PC-9 (cell line): ENCODE measurements around the gene FTO. TPM values are rescaled to one million over a fixed set of nuclear protein-coding genes. Genes with fewer than 3 reads are reported as not detected.

Source experiments
- BruUV-seq: library from RNA; stranded (reverse); fragments of 400-500 nt; replicated peaks from 2 replicates; lab custom pipeline; 2021; lab: Mats Ljungman, UMichigan
- CTCF ChIA-PET: fragments of 300-600 bp; sonication (Branson Sonifier 250); formaldehyde crosslinking; loops from one replicate; lab custom pipeline; 2022; ENCODE audit warnings: antibody characterized with exemption; lab: Charles Lee
- POLR2A ChIA-PET: fragments of 300-600 bp; sonication (Branson Sonifier 250); formaldehyde crosslinking; loops from one replicate; lab custom pipeline; 2022; ENCODE audit warnings: antibody characterized with exemption; ENCODE audit not compliant: unreplicated experiment; lab: Charles Lee
- DNase-seq, 2 experiments: peaks; one replicate each; pipeline versions ENCODE4 v3.0.0 to v3.0.0-alpha.2; 2015 to 2022; ENCODE audit warnings: mixed read lengths in 1 of 2
- H2AFZ ChIP-seq: fragments of 200-600 bp; sonication (generic); 2 replicates; pipeline ENCODE4 v1.8.1; 2017; ENCODE audit warnings: antibody characterized with exemption
- H3F3A ChIP-seq: fragments of 200-600 bp; sonication (generic); 2 replicates; pipeline ENCODE4 v1.8.1; 2017; ENCODE audit warnings: antibody characterized with exemption, mild to moderate bottlenecking, low read depth; ENCODE audit not compliant: insufficient read depth
- H3K27ac ChIP-seq: fragments of 200-600 bp; sonication (generic); 2 replicates; pipeline ENCODE4 v1.6.1; 2016; ENCODE audit warnings: mixed run types
- H3K27me3 ChIP-seq: fragments of 200-600 bp; sonication (generic); 2 replicates; pipeline ENCODE4 v1.6.1; 2016; ENCODE audit warnings: low read depth, mixed run types; ENCODE audit not compliant: insufficient read depth
- H3K36me3 ChIP-seq: fragments of 200-600 bp; sonication (generic); 2 replicates; pipeline ENCODE4 v1.6.1; 2016; ENCODE audit warnings: low read depth, mixed run types
- H3K4me1 ChIP-seq: fragments of 200-600 bp; sonication (generic); replicated peaks from 2 replicates; pipeline ENCODE4 v1.6.1; 2016; ENCODE audit warnings: mixed run types; ENCODE audit not compliant: insufficient read depth
- H3K4me2 ChIP-seq: fragments of 200-600 bp; sonication (generic); 2 replicates; pipeline ENCODE4 v1.6.1; 2017; ENCODE audit warnings: mixed run types
- H3K4me3 ChIP-seq: fragments of 200-600 bp; sonication (generic); 2 replicates; pipeline ENCODE4 v1.6.1; 2016; ENCODE audit warnings: mixed run types
- H3K79me2 ChIP-seq: fragments of 200-600 bp; sonication (generic); 2 replicates; pipeline ENCODE4 v1.6.1; 2017; ENCODE audit warnings: low read depth, mixed run types
- H3K9me2 ChIP-seq: fragments of 200-600 bp; sonication (generic); 2 replicates; pipeline ENCODE4 v1.8.1; 2017; ENCODE audit warnings: mild to moderate bottlenecking; ENCODE audit not compliant: insufficient read depth
- H3K9me3 ChIP-seq: fragments of 200-600 bp; sonication (generic); 2 replicates; pipeline ENCODE4 v1.8.1; 2016; ENCODE audit warnings: low read depth; ENCODE audit not compliant: insufficient read depth
- H4K20me1 ChIP-seq: fragments of 200-600 bp; sonication (generic); 2 replicates; pipeline ENCODE4 v1.8.1; 2017; ENCODE audit not compliant: insufficient read depth
- CTCF ChIP-seq: fragments of 200-600 bp; sonication (generic); conservative IDR thresholded peaks from 2 replicates; pipeline ENCODE4 v1.6.1; 2017; ENCODE audit warnings: mixed run types, antibody characterized with exemption, mild to moderate bottlenecking, moderate library complexity
- EZH2 ChIP-seq: fragments of 200-600 bp; sonication (generic); IDR thresholded peaks from 2 replicates; pipeline ENCODE4 v1.8.0; 2017; ENCODE audit warnings: antibody characterized with exemption, low read depth
- intact Hi-C: fragments of 100-400 bp; cut with micrococcal nuclease; formaldehyde crosslinking; loops from one replicate; pipeline ENCODE4 v1.10.0; 2022; ENCODE audit not compliant: unreplicated experiment
- total RNA-seq: library from RNA; stranded (reverse); gene quantifications from 2 replicates; pipeline ENCODE4 v1.2.3, GENCODE V29; 2021

FTO gene
- total RNA-seq, 1 experiment from 2014 or later, result 58.1 TPM

DNA sequence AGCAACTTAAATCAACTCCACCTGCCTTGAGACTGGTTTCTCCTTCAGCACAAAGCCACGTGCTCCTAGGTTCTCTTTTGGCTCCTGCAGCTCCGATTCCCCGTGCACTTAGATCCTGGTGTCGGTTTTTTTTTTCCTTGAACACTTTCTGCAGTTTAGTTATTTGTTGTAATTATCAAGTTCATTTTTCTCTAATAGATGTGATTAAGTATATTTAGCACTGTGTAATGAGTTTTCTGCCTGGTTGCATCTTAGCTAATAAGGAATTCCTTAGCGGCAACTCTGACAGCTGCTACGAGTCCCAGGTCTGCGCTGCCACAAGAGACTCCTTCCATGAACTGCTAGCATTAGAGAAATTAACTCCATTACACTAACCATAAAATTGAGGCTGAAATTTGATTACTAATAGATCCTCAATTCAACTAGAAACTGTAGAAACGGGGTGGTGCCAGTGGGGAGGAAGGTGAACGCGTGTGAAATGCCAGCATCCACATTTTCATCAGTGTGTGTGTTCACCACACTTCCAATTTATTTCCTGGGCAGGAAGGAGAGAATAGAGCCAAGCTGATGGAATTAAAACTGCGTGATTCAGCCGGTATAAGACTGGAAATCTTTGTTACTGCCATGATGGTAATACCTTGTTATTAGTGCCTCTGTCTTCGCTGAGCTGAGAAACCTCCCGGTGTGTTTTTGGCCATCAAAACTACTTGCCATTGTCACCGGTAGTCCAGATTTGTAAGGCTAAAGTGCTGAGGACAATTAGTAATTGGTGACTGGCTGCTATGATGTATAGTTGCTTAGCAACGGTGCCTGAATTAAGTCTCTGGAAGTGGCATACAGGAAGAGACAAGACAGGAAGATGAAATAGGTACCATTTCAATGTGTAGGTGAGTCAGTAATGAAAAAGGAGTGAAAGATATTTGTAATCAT lies 350.2 kb downstream of the FTO start:
- Histone ChIP-seq H3F3A (no peaks in the 10 kb centered on the region), H3K4me1 (no peaks in the 10 kb centered on the region), H3K27ac (no peak overlapping the region), H4K20me1 (no peaks in the 10 kb centered on the region), H3K79me2 (no peaks in the 10 kb centered on the region), H3K27me3 (no peaks in the 10 kb centered on the region), H3K9me2 (no peaks in the 10 kb centered on the region), H3K9me3 (no peaks in the 10 kb centered on the region), H3K36me3 (no peaks in the 10 kb centered on the region), H3K4me3 (no peak overlapping the region), H2AFZ (no peak overlapping the region), H3K4me2 (no peak overlapping the region)
- intact Hi-C loops, result no loop called here
- TF ChIP-seq EZH2 (no peak), CTCF (no peak)
- DNase-seq, result no peak
- no TSS peak for BruUV-seq
- ChIA-PET CTCF (no interaction called here), POLR2A (no interaction called here)

DNA sequence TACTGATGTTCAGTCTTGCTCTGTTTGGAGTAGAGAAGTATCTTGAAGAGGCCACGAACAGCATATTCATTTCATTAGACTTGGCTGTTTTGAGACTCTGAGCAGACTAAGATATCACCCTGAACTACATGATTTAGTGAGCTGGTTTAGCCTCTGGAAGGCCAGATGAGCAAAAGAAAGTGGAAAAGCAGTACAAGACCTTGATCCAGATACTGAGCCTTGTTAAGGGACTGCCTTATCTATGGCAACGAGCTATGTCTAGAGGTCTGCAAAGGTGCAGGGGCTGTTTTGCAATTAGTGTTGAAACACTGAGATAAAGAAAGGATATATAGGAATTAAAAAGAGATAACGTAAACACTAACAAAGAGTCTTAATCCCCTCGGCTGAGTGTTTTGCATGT lies 351.2 kb downstream of the FTO start:
- no peaks in the 10 kb centered on the region for H3F3A ChIP-seq
- no peaks in the 10 kb centered on the region for H3K9me2 ChIP-seq
- no peaks in the 10 kb centered on the region for H3K27me3 ChIP-seq
- H4K20me1 ChIP-seq, result no peaks in the 10 kb centered on the region
- ChIA-PET POLR2A (no interaction called here), CTCF (no interaction called here)
- intact Hi-C loops, result no loop called here
- H2AFZ ChIP-seq, result no peak overlapping the region
- no peak for DNase-seq
- no peaks in the 10 kb centered on the region for H3K79me2 ChIP-seq
- H3K9me3 ChIP-seq, result no peaks in the 10 kb centered on the region
- no peak overlapping the region for H3K4me3 ChIP-seq
- no peak overlapping the region for H3K4me2 ChIP-seq
- no peak overlapping the region for H3K27ac ChIP-seq
- no peak for TF ChIP-seq EZH2
- no peak for TF ChIP-seq CTCF
- no TSS peak for BruUV-seq
- H3K4me1 ChIP-seq, result no peaks in the 10 kb centered on the region
- no peaks in the 10 kb centered on the region for H3K36me3 ChIP-seq

- H3K27ac ChIP-seq, result no peak overlapping the region
These were observed 351.9 kb downstream of the FTO start for GRCh38 chr16:54055864-54056263.

More at GRCh38 chr16:54055864-54056263, 351.9 kb downstream of the FTO start:
- Histone ChIP-seq H3K4me3 (no peak overlapping the region), H4K20me1 (no peaks in the 10 kb centered on the region), H3K79me2 (no peaks in the 10 kb centered on the region), H3K4me1 (no peaks in the 10 kb centered on the region), H2AFZ (no peak overlapping the region), H3K4me2 (no peak overlapping the region), H3K27me3 (no peaks in the 10 kb centered on the region), H3F3A (no peaks in the 10 kb centered on the region), H3K36me3 (no peaks in the 10 kb centered on the region), H3K9me3 (no peaks in the 10 kb centered on the region), H3K9me2 (no peaks in the 10 kb centered on the region)
- no peak for TF ChIP-seq CTCF
- CTCF ChIA-PET, result no interaction called here
- intact Hi-C loops, result no loop called here
- no peak for DNase-seq
- POLR2A ChIA-PET, result no interaction called here
- BruUV-seq, result no TSS peak
